CD8-positive, alpha-beta memory T cell (primary cell): Measurements from ENCODE around the gene TBL1X. TPM values are rescaled to one million over a fixed set of nuclear protein-coding genes. Genes with fewer than 3 reads are reported as not detected.
A peak's percentile ranks its signal among the peaks of the same experiment; 100 is the strongest.

ENCODE experiments used
- CTCF ChIA-PET: fragments of 350-600 bp; sonication (Branson Sonifier 250); formaldehyde crosslinking; loops from one replicate; lab custom pipeline; 2021; ENCODE audit warnings: antibody characterized with exemption; lab: Charles Lee
- POLR2A ChIA-PET: fragments of 350-600 bp; sonication (Branson Sonifier 250); formaldehyde crosslinking; loops from one replicate; lab custom pipeline; 2021; ENCODE audit warnings: antibody characterized with exemption; lab: Charles Lee
- DNase-seq, 5 donors: peaks; one replicate each; pipeline versions ENCODE4 v3.0.0 to v3.0.0-alpha.2; 2020 to 2022; ENCODE audit warnings: mixed read lengths in 1 of 5
- H3K27ac ChIP-seq: one replicate; pipeline ENCODE4 v1.7.0; 2013; ENCODE audit warnings: low read depth, mild to moderate bottlenecking, low read length, moderate library complexity
- H3K27me3 ChIP-seq: 2 replicates; pipeline ENCODE4 v1.7.0; 2013; ENCODE audit warnings: low read length, mild to moderate bottlenecking; ENCODE audit not compliant: insufficient read depth, poor library complexity, severe bottlenecking
- H3K36me3 ChIP-seq: 2 replicates; pipeline ENCODE4 v1.7.0; 2013; ENCODE audit warnings: mild to moderate bottlenecking, low read length, moderate library complexity; ENCODE audit not compliant: insufficient read depth
- H3K4me1 ChIP-seq: 2 replicates; pipeline ENCODE4 v1.7.0; 2013; ENCODE audit warnings: mild to moderate bottlenecking, low read length, moderate library complexity; ENCODE audit not compliant: insufficient read depth
- H3K4me3 ChIP-seq: 2 replicates; pipeline ENCODE4 v1.7.0; 2013; ENCODE audit warnings: mild to moderate bottlenecking, low read length
- H3K9me3 ChIP-seq: 2 replicates; pipeline ENCODE4 v1.7.0; 2013; ENCODE audit warnings: mild to moderate bottlenecking, low read length
- H3K27ac Mint-ChIP-seq, 8 donors: one replicate each; pipeline ENCODE4 v1.8.0; 2020 to 2021; ENCODE audit warnings: mixed read lengths in 8 of 8, mild to moderate bottlenecking in 6 of 8, inconsistent platforms in 3 of 8, moderate library complexity in 3 of 8
- H3K27me3 Mint-ChIP-seq, 2 donors: one replicate each; pipeline ENCODE4 v1.8.0; 2020 to 2021; ENCODE audit warnings: mixed read lengths in 2 of 2, mild to moderate bottlenecking in 1 of 2, moderate library complexity in 1 of 2
- H3K36me3 Mint-ChIP-seq, 3 donors: one replicate each; pipeline ENCODE4 v1.8.0; 2020 to 2021; ENCODE audit warnings: mixed read lengths in 3 of 3, inconsistent platforms in 1 of 3, mild to moderate bottlenecking in 1 of 3
- H3K4me1 Mint-ChIP-seq, 3 donors: one replicate each; pipeline ENCODE4 v1.8.0; 2020 to 2021; ENCODE audit warnings: mixed read lengths in 3 of 3, inconsistent platforms in 1 of 3, mild to moderate bottlenecking in 1 of 3
- H3K4me3 Mint-ChIP-seq, 7 donors: one replicate each; pipeline ENCODE4 v1.8.0; 2020 to 2021; ENCODE audit warnings: mixed read lengths in 7 of 7, mild to moderate bottlenecking in 6 of 7, moderate library complexity in 4 of 7, inconsistent platforms in 2 of 7
- H3K9me3 Mint-ChIP-seq, 5 donors: one replicate each; pipeline ENCODE4 v1.8.0; 2020 to 2022; ENCODE audit warnings: mixed read lengths in 5 of 5, mild to moderate bottlenecking in 3 of 5, moderate library complexity in 2 of 5, inconsistent platforms in 1 of 5
- polyA plus RNA-seq: library from polyadenylated mRNA; unstranded; fragments of 300-500 nt; fragmentation: Illumina TruSeq; gene quantifications from one replicate; pipeline ENCODE4 v1.2.3, GENCODE V29; 2021
- total RNA-seq, 2 experiments: library from RNA; stranded (reverse); gene quantifications; one replicate each; pipeline ENCODE4 v1.2.3, GENCODE V29; 2021

Gene TBL1X
- total and polyA plus RNA-seq, 3 experiments from 2014 or later: 16.1 to 25.0 (median 21.3) TPM

DNA sequence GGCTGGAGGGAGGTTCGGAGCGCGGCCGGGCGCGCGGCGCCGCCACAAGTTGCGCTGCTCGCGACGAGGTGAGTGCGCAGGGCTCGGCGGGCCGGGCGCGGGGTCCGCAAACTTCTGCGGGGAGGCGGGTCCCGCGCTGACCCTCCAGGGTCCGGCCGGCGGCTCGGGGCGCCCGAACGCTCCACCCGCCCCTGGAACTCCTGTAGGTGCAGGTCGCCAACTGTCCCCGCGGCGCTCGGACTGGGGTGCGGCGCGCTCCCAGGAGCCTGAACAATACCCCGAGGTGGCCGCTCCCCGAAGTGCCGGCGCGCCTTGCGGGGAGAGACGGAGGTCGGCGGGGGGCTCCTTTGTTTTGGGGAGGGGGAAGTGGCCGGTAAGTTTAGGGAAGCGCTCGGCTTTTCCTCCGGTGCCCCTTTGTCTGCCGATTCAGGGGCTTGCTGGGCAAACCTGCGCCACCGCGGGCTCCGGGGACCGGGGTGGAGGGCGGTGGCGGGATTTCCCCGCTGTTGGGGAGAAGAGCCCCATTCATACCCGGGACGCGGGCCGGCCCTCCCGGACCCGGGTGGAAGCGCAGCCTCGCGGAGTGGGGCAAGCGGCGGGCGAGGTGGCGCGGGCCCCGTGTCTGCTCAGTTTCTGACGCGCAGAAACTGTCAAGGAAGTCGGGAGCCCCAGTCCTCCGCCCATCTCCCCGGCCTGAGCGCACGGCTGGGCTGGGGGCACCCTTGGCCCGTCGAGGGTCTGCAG lies 694 bp downstream of the TBL1X start:
- DNase-seq: peak in 3 of 5 donors; percentile 31 to 57 (median 47)
- Mint-ChIP-seq H3K4me3 (peak overlapping the region; percentile 52 to 87 (median 73)), H3K9me3 (peaks cover 0 to 5% (median 3%) of the 10 kb centered on the region in 5 donors), H3K4me1 (peaks cover 44 to 53% (median 47%) of the 10 kb centered on the region in 3 donors), H3K27me3 (peaks cover 0 to 17% of the 10 kb centered on the region in 2 donors), H3K27ac (peak overlapping the region in 2 of 8 donors; percentile 6 to 86), H3K36me3 (peaks cover 0 to 10% (median 1%) of the 10 kb centered on the region in 3 donors)
- Histone ChIP-seq H3K9me3 (no peaks in the 10 kb centered on the region), H3K4me1 (peaks cover 28% of the 10 kb centered on the region), H3K36me3 (no peaks in the 10 kb centered on the region), H3K4me3 (peak overlapping the region; percentile 22), H3K27me3 (no peaks in the 10 kb centered on the region), H3K27ac (peak overlapping the region; percentile 51)
- CTCF ChIA-PET: no interaction called here
- POLR2A ChIA-PET: no interaction called here

DNA sequence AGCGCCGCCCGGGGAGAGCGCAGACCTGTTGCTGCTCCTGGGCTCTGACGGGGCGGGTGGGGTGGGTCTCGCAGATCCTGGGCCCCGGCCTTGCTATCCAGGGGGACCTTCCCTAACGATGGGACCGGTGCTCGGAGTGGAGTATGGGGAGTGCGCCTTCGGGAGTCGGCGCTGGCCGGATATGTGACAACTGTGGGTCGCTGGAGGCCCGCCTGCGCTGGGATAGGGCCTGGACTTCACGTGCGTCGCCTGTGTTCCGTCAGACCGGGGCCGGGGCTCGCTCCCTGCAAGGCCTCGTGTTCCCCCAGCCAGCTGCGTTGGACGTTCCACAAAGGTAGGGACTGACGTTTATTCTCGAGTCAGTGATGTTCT lies 1.3 kb downstream of the TBL1X start:
- H3K36me3 Mint-ChIP-seq: peaks cover 0 to 15% (median 1%) of the 10 kb centered on the region in 3 donors
- H3K27ac Mint-ChIP-seq: peak overlapping the region in 5 of 8 donors; percentile 63 to 86 (median 82)
- Histone ChIP-seq H3K27ac (no peak overlapping the region), H3K36me3 (no peaks in the 10 kb centered on the region), H3K4me1 (peaks cover 28% of the 10 kb centered on the region), H3K4me3 (peak overlapping the region; percentile 55), H3K27me3 (no peaks in the 10 kb centered on the region), H3K9me3 (no peaks in the 10 kb centered on the region)
- CTCF ChIA-PET: no interaction called here
- peak overlapping the region; percentile 78 to 87 (median 84) for H3K4me3 Mint-ChIP-seq
- peaks cover 0 to 5% (median 3%) of the 10 kb centered on the region in 5 donors for H3K9me3 Mint-ChIP-seq
- H3K27me3 Mint-ChIP-seq: peaks cover 0 to 18% of the 10 kb centered on the region in 2 donors
- peak in 1 of 5 donors; percentile 33 for DNase-seq
- H3K4me1 Mint-ChIP-seq: peaks cover 44 to 57% (median 53%) of the 10 kb centered on the region in 3 donors
- POLR2A ChIA-PET: no interaction called here

DNA sequence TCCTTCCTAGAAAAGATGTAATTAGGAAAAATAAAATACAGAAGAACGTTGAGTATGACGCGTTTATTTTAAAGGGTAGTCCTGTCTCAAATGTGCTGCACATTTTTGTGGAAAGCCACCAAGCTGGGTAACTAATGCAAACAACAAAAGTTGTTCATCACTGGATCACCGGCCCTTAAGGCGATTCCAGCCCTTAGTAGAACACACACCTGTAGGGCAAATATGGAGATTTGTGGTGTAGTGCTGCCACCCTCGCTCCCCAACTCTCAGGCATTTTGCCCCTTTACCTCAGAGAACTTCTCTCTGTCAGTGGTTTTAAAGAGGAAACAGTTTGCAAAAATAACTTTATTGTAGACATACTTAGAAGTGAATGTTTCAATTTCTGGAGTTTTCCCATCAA lies 1.9 kb downstream of the TBL1X start:
- no peaks in the 10 kb centered on the region for H3K9me3 ChIP-seq
- peaks cover 43 to 60% (median 51%) of the 10 kb centered on the region in 3 donors for H3K4me1 Mint-ChIP-seq
- CTCF ChIA-PET: no interaction called here

DNA sequence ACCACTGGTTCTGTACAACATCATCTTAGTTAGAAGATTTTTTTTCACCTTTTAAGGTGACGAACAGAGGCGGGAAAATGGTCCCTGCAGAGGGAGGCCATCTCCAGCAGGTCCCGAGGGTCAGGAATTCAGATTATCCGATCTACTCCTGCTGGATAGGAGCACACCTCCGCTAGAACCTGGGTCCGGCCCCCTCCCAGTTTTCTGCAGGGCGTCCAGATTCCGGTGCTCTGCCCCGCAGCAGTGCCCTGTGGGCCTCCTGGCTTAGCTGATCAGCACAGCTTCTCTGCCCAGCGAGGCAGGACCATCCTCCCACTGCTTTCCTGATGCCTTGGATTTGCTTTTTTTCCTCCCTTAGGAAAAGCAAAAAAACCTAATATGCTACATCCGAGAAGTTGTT lies 2.3 kb downstream of the TBL1X start:
- H3K4me1 ChIP-seq: peaks cover 22% of the 10 kb centered on the region
- peaks cover 0 to 5% (median 3%) of the 10 kb centered on the region in 5 donors for H3K9me3 Mint-ChIP-seq
- no peaks in the 10 kb centered on the region for H3K36me3 ChIP-seq
- peak overlapping the region; percentile 55 for H3K4me3 ChIP-seq
- peak overlapping the region in 2 of 8 donors; percentile 60 to 86 for H3K27ac Mint-ChIP-seq
- ChIA-PET CTCF (no interaction called here), POLR2A (interaction anchor here (0.6 kb wide), 1 partner anchor 153 kb away, joined by 3 read pairs; no protein-coding TSS in a partner anchor)
- no peaks in the 10 kb centered on the region for H3K9me3 ChIP-seq
- no peaks in the 10 kb centered on the region for H3K27me3 ChIP-seq
- peaks cover 0 to 22% (median 3%) of the 10 kb centered on the region in 3 donors for H3K36me3 Mint-ChIP-seq
- H3K4me3 Mint-ChIP-seq: peak overlapping the region; percentile 78 to 87 (median 84)
- H3K4me1 Mint-ChIP-seq: peaks cover 40 to 59% (median 47%) of the 10 kb centered on the region in 3 donors
- H3K27ac ChIP-seq: no peak overlapping the region
- no peak for DNase-seq
- H3K27me3 Mint-ChIP-seq: peaks cover 0 to 19% of the 10 kb centered on the region in 2 donors

More for the DNA sequence above, 1.9 kb downstream of the TBL1X start:
- POLR2A ChIA-PET: no interaction called here
- peak in 1 of 5 donors; percentile 25 for DNase-seq
- peak overlapping the region; percentile 78 to 87 (median 84) for H3K4me3 Mint-ChIP-seq
- no peaks in the 10 kb centered on the region for H3K36me3 ChIP-seq
- H3K4me1 ChIP-seq: peaks cover 26% of the 10 kb centered on the region
- peak overlapping the region; percentile 55 for H3K4me3 ChIP-seq
- H3K27me3 Mint-ChIP-seq: peaks cover 0 to 19% of the 10 kb centered on the region in 2 donors
- H3K27me3 ChIP-seq: no peaks in the 10 kb centered on the region
- H3K27ac ChIP-seq: no peak overlapping the region
- H3K9me3 Mint-ChIP-seq: peaks cover 0 to 5% (median 3%) of the 10 kb centered on the region in 5 donors
- H3K27ac Mint-ChIP-seq: peak overlapping the region in 5 of 8 donors; percentile 15 to 86 (median 82)
- H3K36me3 Mint-ChIP-seq: peaks cover 0 to 20% (median 1%) of the 10 kb centered on the region in 3 donors

DNA sequence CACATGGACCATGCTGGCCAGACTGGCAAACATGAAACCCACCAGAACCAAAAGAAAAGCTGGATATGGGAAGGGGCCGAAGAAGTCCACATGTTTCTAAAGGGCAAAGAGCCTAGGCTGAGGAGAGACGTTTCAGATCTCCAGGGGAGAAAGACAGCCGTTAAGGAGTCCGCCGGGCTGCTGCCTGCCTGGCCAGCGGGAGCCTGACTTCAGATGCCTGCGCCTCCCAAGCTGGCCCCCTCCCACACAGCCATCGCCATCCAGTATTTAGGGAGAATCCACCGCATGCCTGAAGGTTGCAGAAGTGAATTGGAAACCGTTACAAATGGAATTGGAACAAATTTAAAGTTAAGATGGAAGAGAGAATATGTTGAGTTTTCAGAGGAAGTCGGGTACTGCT lies 2.9 kb downstream of the TBL1X start:
- no peaks in the 10 kb centered on the region for H3K27me3 ChIP-seq
- H3K27me3 Mint-ChIP-seq: peaks cover 0 to 18% of the 10 kb centered on the region in 2 donors
- no peak for DNase-seq
- no peaks in the 10 kb centered on the region for H3K36me3 ChIP-seq
- peaks cover 0 to 22% (median 3%) of the 10 kb centered on the region in 3 donors for H3K36me3 Mint-ChIP-seq
- peak overlapping the region in 1 of 8 donors; percentile 86 for H3K27ac Mint-ChIP-seq
- CTCF ChIA-PET: no interaction called here
- peaks cover 0 to 5% (median 3%) of the 10 kb centered on the region in 5 donors for H3K9me3 Mint-ChIP-seq
- no peak overlapping the region for H3K27ac ChIP-seq
- H3K4me1 ChIP-seq: peaks cover 16% of the 10 kb centered on the region
- no peak overlapping the region for H3K4me3 ChIP-seq
- no peaks in the 10 kb centered on the region for H3K9me3 ChIP-seq
- H3K4me3 Mint-ChIP-seq: peak overlapping the region in 6 of 7 donors; percentile 6 to 76 (median 37)
- H3K4me1 Mint-ChIP-seq: peaks cover 34 to 53% (median 41%) of the 10 kb centered on the region in 3 donors
- POLR2A ChIA-PET: interaction anchor here (0.6 kb wide), 1 partner anchor 153 kb away, joined by 3 read pairs; no protein-coding TSS in a partner anchor

- Histone ChIP-seq H3K27me3 (no peaks in the 10 kb centered on the region), H3K27ac (no peak overlapping the region), H3K9me3 (no peaks in the 10 kb centered on the region), H3K4me1 (peaks cover 18% of the 10 kb centered on the region), H3K36me3 (no peaks in the 10 kb centered on the region), H3K4me3 (no peak overlapping the region)
- POLR2A ChIA-PET: no interaction called here
- no peak for DNase-seq
- CTCF ChIA-PET: interaction anchor here (1.2 kb wide), 1 partner anchor 8 kb away, joined by 3 read pairs; no protein-coding TSS in a partner anchor
- H3K27me3 Mint-ChIP-seq: peaks cover 0 to 9% of the 10 kb centered on the region in 2 donors
- peaks cover 0 to 2% (median 0%) of the 10 kb centered on the region in 5 donors for H3K9me3 Mint-ChIP-seq
- no peak overlapping the region for H3K27ac Mint-ChIP-seq
- H3K36me3 Mint-ChIP-seq: peaks cover 5 to 32% (median 8%) of the 10 kb centered on the region in 3 donors
- H3K4me3 Mint-ChIP-seq: no peak overlapping the region
- peaks cover 28 to 68% (median 41%) of the 10 kb centered on the region in 3 donors for H3K4me1 Mint-ChIP-seq
Observed at GRCh38 chrX:9471571-9471985, 6.7 kb downstream of the TBL1X start.

DNA sequence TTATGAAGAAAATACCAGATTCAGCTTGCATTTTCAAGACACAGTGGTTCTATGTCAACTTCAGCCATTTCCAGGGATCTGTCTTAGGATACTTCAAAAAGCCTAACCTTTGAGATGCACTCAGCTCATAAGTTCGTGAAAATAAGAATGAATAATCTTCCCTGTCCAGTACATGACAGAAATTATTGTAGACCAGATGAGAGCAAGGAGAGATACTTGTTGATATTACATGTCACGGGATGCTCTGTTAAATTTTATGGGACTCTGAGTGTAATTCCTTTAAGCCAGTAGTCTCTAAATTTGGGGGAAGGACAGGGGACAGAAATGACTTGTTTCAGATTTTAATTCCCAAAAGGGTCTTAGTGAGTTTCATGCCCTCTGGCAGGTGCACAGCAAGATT lies 8.8 kb downstream of the TBL1X start:
- DNase-seq: no peak
- peaks cover 0 to 8% of the 10 kb centered on the region in 2 donors for H3K27me3 Mint-ChIP-seq
- POLR2A ChIA-PET: interaction anchor here (0.5 kb wide), 1 partner anchor 25 kb away, joined by 9 read pairs; no protein-coding TSS in a partner anchor
- peaks cover 3 to 29% (median 8%) of the 10 kb centered on the region in 3 donors for H3K36me3 Mint-ChIP-seq
- Histone ChIP-seq H3K9me3 (no peaks in the 10 kb centered on the region), H3K36me3 (no peaks in the 10 kb centered on the region), H3K27me3 (no peaks in the 10 kb centered on the region), H3K4me1 (peaks cover 18% of the 10 kb centered on the region), H3K4me3 (no peak overlapping the region), H3K27ac (no peak overlapping the region)
- H3K4me1 Mint-ChIP-seq: peaks cover 20 to 63% (median 26%) of the 10 kb centered on the region in 3 donors
- CTCF ChIA-PET: no interaction called here
- H3K27ac Mint-ChIP-seq: no peak overlapping the region
- no peak overlapping the region for H3K4me3 Mint-ChIP-seq
- H3K9me3 Mint-ChIP-seq: peaks cover 0 to 2% (median 0%) of the 10 kb centered on the region in 5 donors
